ENCODE measurements around the gene PLEKHA7.
"Not testable (repeated sequence)": the region's sequence is repeated elsewhere in the genome, so short reads cannot be mapped to it uniquely, and the experiment has no call there.

Gene PLEKHA7

DNA sequence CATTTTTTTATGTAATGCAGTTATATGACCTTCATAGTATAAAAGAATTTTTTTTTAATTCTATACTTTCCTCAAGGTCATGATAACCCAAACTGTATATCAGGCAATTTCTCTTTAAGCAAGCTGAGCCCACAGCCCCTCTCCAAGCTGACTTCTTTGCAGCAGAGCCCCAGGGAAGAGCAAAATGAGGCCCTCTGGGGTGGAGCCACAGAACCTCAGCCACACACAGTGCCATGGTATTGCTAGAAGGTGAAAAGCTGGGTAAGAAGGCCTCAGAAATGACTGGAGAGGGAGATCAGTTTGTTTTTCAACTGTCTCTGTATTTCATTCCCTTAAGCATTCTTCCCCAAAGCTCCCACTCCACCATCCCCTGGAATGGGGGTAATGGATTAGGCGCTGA lies 108.8 kb downstream of the PLEKHA7 start:
- no peak for DNase-seq

DNA sequence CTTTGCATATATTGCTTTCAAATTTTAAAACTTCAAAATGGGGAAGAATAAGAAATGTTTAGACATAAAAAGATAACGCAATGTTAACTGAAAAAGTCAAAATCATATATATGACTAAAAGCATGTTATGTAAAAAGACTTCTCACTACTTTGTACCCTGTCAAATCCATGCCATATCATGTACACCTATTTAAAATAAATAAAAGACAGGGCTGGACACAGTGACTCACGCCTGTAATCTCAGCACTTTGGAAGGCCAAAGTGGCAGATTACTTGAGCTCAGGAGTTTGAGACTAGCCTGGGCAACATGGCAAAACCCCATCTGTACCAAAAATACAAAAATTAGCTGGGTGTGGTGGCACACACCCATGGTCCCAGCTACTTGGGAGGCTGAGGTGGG lies 109.5 kb downstream of the PLEKHA7 start:
- not testable (repeated sequence) for DNase-seq

- no peak for DNase-seq
These were observed 111.3 kb downstream of the PLEKHA7 start for GRCh38 chr11:16902781-16903378.

DNA sequence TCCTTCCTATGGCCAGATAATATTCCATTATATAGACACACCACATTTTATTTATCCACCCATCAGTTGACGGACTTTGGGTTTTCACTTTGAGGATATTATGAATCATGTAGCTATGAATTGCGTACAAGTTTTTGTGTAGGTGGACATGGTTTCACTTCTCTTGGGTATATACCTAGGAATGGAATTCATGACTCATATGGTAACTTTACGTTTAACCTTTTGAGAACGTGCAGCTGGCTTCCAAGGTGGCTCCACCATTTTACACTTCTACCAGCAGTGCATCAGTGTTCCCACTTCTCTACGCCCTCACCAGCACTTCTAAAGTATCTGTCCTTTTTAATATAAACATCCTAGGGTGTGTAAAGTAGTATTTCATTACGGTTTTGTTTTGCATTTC lies 112.0 kb downstream of the PLEKHA7 start:
- DNase-seq = no peak

GRCh38 chr11:16900491-16900890 lies 113.7 kb downstream of the PLEKHA7 start:
- no peak for DNase-seq

DNA sequence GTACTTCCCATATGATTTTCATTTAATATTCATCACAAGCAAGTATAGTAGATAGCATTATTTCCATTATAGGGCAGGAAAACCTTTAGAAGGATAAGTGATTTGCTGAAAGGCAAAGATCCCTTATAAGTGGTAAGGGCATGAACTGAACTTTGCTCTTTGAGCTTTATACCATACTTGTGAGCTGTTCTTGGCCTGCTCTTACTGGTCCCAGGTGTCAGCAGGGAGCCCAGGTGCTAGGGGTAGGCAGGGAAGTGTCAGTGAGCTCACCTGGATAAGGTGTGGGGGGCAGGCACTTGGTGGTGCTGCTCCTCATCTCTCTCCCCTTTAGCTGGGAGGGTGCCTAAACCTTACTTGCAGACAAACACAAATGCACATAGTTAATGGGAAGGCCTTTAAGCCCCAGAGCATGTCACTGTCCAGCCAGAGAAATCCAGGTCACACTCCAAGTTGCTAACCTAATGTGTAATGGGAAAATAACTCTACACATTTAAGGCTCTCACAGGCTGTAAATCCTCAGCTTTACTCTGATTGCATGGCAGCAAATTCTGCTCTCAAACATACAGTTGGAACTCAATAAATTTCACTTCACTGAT lies 114.4 kb downstream of the PLEKHA7 start:
- DNase-seq = no peak

DNA sequence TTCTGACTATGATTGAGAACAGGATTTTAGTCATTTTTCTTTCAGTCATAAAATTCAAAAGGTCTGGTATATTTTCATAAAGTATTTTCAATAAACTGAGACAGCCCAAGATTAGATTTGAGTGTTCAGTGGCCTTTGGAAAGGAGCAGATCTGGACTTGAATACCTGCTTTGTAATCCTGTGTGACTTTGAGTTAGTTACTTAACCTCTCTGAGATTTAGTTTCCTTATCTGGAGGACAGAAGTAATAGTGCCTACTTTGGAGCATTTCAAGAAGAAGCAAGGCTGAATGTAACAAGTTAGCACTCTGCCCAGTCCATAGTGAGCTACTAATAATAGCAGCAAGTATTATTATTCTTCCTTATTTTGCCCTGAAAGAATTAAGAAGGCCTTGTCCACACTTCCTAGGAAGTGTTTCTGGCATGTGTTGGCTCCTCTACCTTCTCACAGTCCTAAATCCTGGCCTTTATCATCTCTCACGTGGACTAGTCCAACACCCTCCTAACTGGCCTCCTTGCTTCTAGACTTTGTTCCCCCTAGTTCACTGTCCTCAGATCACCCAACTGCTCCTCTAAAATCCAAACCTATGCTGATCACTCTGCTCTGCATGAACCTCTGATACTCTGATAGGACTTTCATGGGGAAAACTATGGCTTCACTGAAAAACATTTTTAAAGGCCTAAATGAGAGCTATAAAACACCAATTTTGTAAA lies 115.8 kb downstream of the PLEKHA7 start:
- DNase-seq = no peak

- no peak for DNase-seq
These were observed 116.6 kb downstream of the PLEKHA7 start for GRCh38 chr11:16897470-16898061.

DNA sequence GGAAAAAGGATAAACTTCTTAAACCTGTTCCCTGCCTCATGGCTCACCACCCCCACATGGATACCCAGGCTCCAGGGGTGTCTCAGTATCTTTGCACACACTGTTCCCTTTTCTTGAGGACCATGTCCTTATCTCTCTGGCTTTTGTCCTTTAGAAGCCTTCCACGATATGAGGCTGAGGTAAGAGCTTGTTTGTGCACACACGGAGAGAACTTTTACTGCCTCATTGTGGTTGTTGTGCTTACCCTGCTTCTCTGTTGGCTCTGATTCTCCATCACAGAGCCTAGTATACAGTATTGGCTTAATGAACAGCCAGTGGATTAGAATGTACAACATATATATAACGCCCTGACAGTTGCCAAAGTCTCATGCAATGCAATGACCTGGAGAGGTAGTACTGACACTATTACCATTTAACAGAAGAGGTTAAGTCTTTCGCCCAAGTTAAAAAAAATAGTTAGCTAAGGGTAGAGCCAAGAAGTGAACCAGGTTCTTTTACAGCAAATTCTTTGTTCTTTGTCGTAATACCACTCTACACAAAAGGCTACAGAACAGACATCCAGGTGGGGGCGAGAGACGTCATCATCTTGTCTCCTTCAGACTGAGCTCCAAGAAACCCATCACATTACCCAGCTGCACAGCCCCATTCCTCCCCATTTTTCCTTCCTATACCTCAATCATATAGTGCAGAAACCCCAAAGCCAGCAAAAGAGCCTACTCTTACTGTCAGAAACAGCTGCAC lies 117.3 kb downstream of the PLEKHA7 start:
- DNase-seq = no peak

- no peak for DNase-seq
These were observed 118.9 kb downstream of the PLEKHA7 start for GRCh38 chr11:16895306-16895705.

DNA sequence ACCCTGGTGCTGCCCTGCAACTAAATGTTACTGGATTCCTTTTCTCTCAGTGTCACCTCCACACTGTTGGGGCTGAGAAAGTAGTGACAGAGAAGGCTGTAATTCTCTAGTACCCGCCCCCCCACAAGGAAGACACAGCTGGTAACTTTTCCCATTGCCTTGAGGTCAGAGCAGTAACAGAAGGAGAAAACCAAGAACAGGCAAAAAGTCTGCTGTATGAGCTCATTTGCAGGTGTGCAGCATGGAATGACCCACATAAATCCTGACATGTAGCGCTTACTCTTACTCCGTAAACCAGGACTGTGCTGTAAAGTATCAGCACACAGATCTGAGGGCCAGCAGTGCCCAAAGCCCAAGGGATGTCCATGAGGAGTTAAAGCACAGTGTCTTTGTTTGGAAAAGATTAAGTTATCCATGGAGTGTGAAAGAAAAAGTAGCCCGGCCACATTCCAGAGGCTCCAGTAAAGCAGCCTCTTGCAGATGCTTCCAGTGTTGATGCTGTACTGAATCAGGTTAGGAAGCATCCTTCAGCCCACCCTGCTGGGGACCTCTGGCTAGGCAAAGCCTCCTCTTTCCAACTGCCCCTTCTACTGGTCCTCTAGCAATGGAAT lies 120.7 kb downstream of the PLEKHA7 start:
- DNase-seq = no peak

DNA sequence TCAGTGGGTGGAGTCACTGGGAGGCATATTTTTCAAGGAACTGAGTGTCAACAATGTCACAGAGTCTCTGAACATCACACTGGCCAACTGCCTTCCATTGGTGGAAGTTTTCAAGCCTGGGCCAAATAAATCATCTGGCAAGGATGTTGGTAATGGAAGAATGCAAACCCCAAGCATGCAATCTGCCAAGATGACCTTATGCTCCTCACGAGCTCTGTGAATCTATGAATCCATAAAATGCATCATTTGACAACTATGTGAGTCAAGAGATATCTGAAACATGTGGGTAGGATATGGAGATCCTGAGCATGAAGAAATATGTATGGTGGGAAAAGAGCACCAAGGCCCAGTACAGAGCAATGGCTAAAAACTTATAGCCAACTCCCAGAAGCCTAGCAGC lies 122.2 kb downstream of the PLEKHA7 start:
- DNase-seq = no peak

GRCh38 chr11:16891165-16891564 lies 123.0 kb downstream of the PLEKHA7 start:
- DNase-seq = no peak

DNA sequence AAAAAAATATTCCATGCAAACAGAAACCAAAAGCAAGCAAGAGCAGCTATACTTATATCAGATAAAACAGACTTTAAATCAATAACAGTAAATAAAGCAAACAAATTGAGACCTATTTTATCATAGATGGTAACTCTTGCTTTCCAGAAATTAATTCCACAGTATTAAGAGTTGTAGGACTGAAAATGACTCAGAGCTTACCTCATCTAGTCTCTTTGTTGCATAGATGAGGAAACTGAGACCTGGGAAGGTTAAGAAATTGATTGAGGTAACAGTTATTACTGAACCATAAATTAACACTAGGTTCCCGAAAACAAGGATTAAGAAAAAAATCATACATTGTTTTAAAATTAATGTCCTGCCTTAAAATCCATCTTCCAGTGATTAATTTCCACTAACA lies 123.8 kb downstream of the PLEKHA7 start:
- DNase-seq = no peak

- no peak for DNase-seq
These were observed 124.3 kb downstream of the PLEKHA7 start for GRCh38 chr11:16889905-16890304.

DNA sequence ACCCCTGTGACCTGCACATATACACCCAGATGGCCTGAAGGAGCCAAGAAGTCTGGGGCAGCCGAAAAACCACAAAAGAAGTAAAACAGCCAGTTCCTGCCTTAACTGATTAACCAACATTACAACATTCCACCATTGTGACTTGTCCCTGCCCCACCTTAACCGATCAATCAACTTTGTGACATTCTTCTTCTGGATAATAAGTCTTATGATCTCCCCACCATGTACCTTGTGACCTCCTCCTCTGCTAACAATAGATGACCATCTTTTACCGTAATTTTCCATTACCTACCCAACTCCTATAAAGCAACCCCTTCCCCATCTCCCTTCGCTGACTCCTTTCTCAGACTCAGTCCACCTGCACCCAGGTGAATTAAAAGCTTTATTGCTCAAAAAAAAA lies 125.2 kb downstream of the PLEKHA7 start:
- DNase-seq = not testable (repeated sequence)

DNA sequence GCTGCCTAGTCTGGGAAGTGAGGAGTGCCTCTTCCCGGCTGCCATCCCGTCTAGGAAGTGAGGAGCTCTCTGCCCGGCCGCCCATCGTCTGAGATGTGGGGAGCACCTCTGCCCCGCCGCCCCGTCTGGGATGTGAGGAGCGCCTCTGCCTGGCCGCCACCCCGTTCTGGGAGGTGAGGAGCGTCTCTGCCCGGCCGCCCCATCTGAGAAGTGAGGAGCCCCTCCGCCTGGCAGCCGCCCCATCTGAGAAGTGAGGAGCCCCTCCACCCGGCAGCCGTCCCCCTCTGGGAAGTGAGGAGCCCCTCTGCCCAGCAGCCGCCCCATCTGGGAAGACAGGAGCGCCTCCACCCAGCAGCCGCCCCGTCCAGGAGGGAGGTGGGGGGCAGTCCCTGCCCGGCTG lies 126.3 kb downstream of the PLEKHA7 start:
- DNase-seq = not testable (repeated sequence)

GRCh38 chr11:16883174-16883573 lies 131.0 kb downstream of the PLEKHA7 start:
- no peak for DNase-seq

DNA sequence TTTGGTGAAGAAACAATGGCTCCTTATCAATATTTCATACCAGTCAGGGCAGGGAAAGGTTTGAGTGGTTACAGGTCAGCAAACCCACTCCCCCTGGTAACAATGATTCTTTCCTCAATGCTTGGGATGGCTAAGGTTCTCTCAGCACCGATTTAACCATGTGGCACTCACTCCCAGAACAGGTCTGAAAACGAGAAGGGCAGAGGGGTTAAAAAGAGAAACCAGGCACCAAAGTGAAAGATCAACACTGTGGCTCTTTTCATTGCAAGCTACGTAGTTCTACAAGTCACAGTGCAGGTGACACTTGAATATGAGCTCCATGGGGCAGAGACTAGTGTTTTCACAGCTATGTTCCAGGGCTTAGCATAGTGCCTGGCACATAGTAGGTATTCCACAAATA lies 132.4 kb downstream of the PLEKHA7 start:
- DNase-seq = no peak

DNA sequence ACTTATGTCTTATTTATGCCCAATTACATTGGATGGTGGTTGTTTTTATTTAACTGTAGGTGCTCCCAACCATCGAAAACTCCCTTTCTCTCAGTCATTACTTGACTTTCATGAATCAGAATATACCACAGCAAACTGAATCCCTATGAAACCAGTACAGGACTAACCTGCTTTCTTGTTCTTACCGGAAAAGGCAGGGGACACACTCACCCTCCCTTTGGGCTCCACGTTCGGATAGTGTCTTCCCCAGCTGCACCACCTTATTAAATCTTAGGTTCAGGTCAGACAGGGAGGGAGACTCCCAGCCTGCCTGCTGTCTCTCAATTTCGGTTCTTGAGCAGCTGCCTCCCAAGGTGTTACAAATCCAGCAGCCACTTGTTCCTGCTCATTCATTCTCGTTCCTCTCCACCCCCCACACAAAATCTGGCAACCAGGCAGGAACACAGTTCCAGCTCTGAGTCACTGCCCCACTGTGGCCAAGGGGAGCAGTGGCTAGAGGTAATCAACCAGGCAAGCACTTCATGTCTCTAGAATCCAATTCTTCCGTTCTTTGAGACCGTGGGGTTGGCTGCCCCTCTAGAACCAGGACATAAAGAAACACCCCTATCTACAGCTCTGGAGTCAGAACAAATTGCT lies 133.0 kb downstream of the PLEKHA7 start:
- DNase-seq = no peak

GRCh38 chr11:16880184-16880801 lies 133.9 kb downstream of the PLEKHA7 start:
- DNase-seq = no peak

GRCh38 chr11:16879690-16880089 lies 134.5 kb downstream of the PLEKHA7 start:
- DNase-seq = no peak

All from CD4-positive, alpha-beta T cell treated with Interleukin-4 for 4 hours (primary cell).